K562 (cell line): ENCODE data around the gene PFKL. TPM values are rescaled to one million over a fixed set of nuclear protein-coding genes. Genes with fewer than 3 reads are reported as not detected.

Experiments used
- ATAC-seq: fragments of 200-7000 bp; cut with Tn5 transposase; 3 replicates; pipeline ENCODE4 v1.9.1; 2020; ENCODE audit warnings: moderate library complexity
- BruUV-seq: library from RNA; stranded (reverse); fragments of 400-500 nt; replicated peaks from 2 replicates; lab custom pipeline; 2021; lab: Mats Ljungman, UMichigan
- CTCF ChIA-PET: fragments of 300-600 bp; formaldehyde crosslinking; extraction: SDS; loops from one replicate; lab custom pipeline; 2021; ENCODE audit warnings: low intra/inter-chr PET ratio; lab: Yijun Ruan, JAX
- POLR2A ChIA-PET: fragments of 300-600, 350-650 bp; sonication (Branson Sonifier 250); formaldehyde crosslinking; extraction: SDS; loops from one replicate; lab custom pipeline; 2021; ENCODE audit warnings: antibody characterized with exemption, inconsistent platforms; lab: Yijun Ruan, JAX
- DNase-seq, 4 experiments: peaks; one replicate each; pipeline versions ENCODE4 v3.0.0 to v3.0.0-alpha.2; 2011 to 2018; ENCODE audit warnings: low spot score in 3 of 4, mixed read lengths in 3 of 4; ENCODE audit errors: extremely low read depth in 1 of 4
- FAIRE-seq: peaks from 2 replicates; lab custom pipeline; 2011; peaks lifted over from hg19 to GRCh38; lab: Jason Lieb, UNC
- H2AFZ ChIP-seq: 2 replicates; pipeline ENCODE4 v1.6.0; 2011; ENCODE audit warnings: low read depth, low read length, control low read depth, inconsistent platforms
- H3K27ac ChIP-seq: fragments of 200-600 bp; 3 replicates; pipeline ENCODE4 v1.8.0; 2011; ENCODE audit warnings: low read depth, mild to moderate bottlenecking, control low read depth, inconsistent platforms, low read length, moderate library complexity, mixed read lengths; ENCODE audit errors: extremely low read depth
- H3K27me3 ChIP-seq, 2 experiments: fragments of 300-600 bp in 1 of 2; 2 replicates in 1 of 2; 3 replicates in 1 of 2; pipeline versions ENCODE4 v1.6.0 to v1.8.0; 2011; ENCODE audit warnings: inconsistent platforms in 2 of 2, low read length in 2 of 2, mild to moderate bottlenecking in 1 of 2, mixed read lengths in 1 of 2, moderate library complexity in 1 of 2; ENCODE audit not compliant: control insufficient read depth in 2 of 2, insufficient read depth in 2 of 2
- H3K36me3 ChIP-seq: fragments of 300-600 bp; 3 replicates; pipeline ENCODE4 v1.8.0; 2011; ENCODE audit warnings: mild to moderate bottlenecking, low read length, inconsistent platforms; ENCODE audit not compliant: control insufficient read depth, insufficient read depth
- H3K4me1 ChIP-seq, 2 experiments: fragments of 200-600 bp in 1 of 2; replicated peaks in 1 of 2; 2 replicates in 1 of 2; 3 replicates in 1 of 2; pipeline versions ENCODE4 v1.5.1 to v1.8.0; 2011; ENCODE audit warnings: inconsistent platforms in 2 of 2, low read length in 2 of 2, mild to moderate bottlenecking in 1 of 2, mixed read lengths in 1 of 2, moderate library complexity in 1 of 2; ENCODE audit not compliant: control insufficient read depth in 2 of 2, insufficient read depth in 2 of 2
- H3K4me2 ChIP-seq: 2 replicates; pipeline ENCODE4 v1.6.1; 2011; ENCODE audit warnings: low read length, control low read depth, inconsistent platforms, mixed read lengths; ENCODE audit not compliant: insufficient read depth
- H3K4me3 ChIP-seq: fragments of 200-600 bp; sonication (generic), shearing (Covaris generic); 2 replicates; pipeline ENCODE4 v1.5.1; 2016; ENCODE audit warnings: control low read depth, inconsistent platforms
- H3K79me2 ChIP-seq: fragments of 200-600 bp; 3 replicates; pipeline ENCODE4 v1.8.0; 2011; ENCODE audit warnings: low read length, inconsistent platforms; ENCODE audit not compliant: control insufficient read depth, insufficient read depth
- H3K9ac ChIP-seq, 2 experiments: 2 replicates each; pipeline versions ENCODE4 v1.6.0 to v1.6.1; 2011; ENCODE audit warnings: low read depth in 2 of 2, low read length in 2 of 2, control low read depth in 1 of 2, inconsistent platforms in 1 of 2, mild to moderate bottlenecking in 1 of 2, mixed read lengths in 1 of 2; ENCODE audit not compliant: insufficient read depth in 1 of 2
- H3K9me1 ChIP-seq: one replicate; pipeline ENCODE4 v1.6.0; 2011; ENCODE audit warnings: inconsistent platforms, mild to moderate bottlenecking, low read length, moderate library complexity; ENCODE audit not compliant: control insufficient read depth, insufficient read depth
- H3K9me3 ChIP-seq: replicated peaks from 2 replicates; pipeline ENCODE4 v1.5.1; 2011; ENCODE audit warnings: low read depth, low read length, inconsistent platforms; ENCODE audit not compliant: control insufficient read depth, insufficient read depth
- H4K20me1 ChIP-seq: replicated peaks from 2 replicates; pipeline ENCODE4 v1.6.1; 2011; ENCODE audit warnings: low read length, inconsistent platforms, mixed read lengths; ENCODE audit not compliant: control insufficient read depth, insufficient read depth
- ARID1B ChIP-seq: fragments of 450-650 bp; IDR thresholded peaks from 2 replicates; pipeline ENCODE4 v1.6.1; 2016; ENCODE audit warnings: antibody characterized with exemption, mild to moderate bottlenecking, inconsistent platforms
- BCLAF1 ChIP-seq, 2 experiments: fragments of 450-650 bp in 1 of 2; IDR thresholded peaks; 2 replicates each; pipeline ENCODE4 v1.6.1; 2011 to 2017; ENCODE audit warnings: low read depth in 2 of 2, antibody characterized with exemption in 1 of 2, borderline replicate concordance in 1 of 2, low read length in 1 of 2, mild to moderate bottlenecking in 1 of 2, mixed read lengths in 1 of 2; ENCODE audit not compliant: control insufficient read depth in 1 of 2
- BRD4 ChIP-seq: fragments of 200-600 bp; sonication (generic); IDR thresholded peaks from 2 replicates; pipeline ENCODE4 v1.6.1; 2017; ENCODE audit warnings: inconsistent platforms
- DMBX1 ChIP-seq: fragments of 250-450 bp; sonication (Bioruptor Pico); IDR thresholded peaks from 2 replicates; pipeline ENCODE4 v1.8.0; 2022; ENCODE audit warnings: inconsistent platforms, mild to moderate bottlenecking, moderate library complexity, borderline replicate concordance
- HIVEP1 ChIP-seq: fragments of 250-450 bp; sonication (Bioruptor Pico); IDR thresholded peaks from 2 replicates; pipeline ENCODE4 v1.4.0; 2020; ENCODE audit warnings: mild to moderate bottlenecking
- SAP30 ChIP-seq: fragments of 200-600 bp; sonication (generic); IDR thresholded peaks from 2 replicates; pipeline ENCODE4 v1.6.1; 2012; ENCODE audit warnings: borderline replicate concordance, low read depth, mild to moderate bottlenecking, moderate library complexity, low read length, control low read depth, inconsistent platforms; ENCODE audit not compliant: insufficient read depth, poor library complexity, severe bottlenecking
- SETDB1 ChIP-seq: IDR thresholded peaks from one replicate; pipeline ENCODE4 v1.6.1; 2012; ENCODE audit warnings: low read length, control low read depth, inconsistent platforms
- ZNF133 ChIP-seq: fragments of 250-450 bp; sonication (Bioruptor Pico); IDR thresholded peaks from 2 replicates; pipeline ENCODE4 v1.4.0; 2020; ENCODE audit warnings: mild to moderate bottlenecking
- ZNF41 ChIP-seq: fragments of 250-450 bp; sonication (Bioruptor Pico); conservative IDR thresholded peaks from 2 replicates; pipeline ENCODE4 v1.4.0; 2020; ENCODE audit warnings: mild to moderate bottlenecking
- ZNF431 ChIP-seq: sonication (generic); formaldehyde crosslinking; IDR thresholded peaks from 2 replicates; pipeline ENCODE4 v1.8.0; 2022; ENCODE audit warnings: mild to moderate bottlenecking, missing genetic modification reagents
- WGBS: fragments of 100-300 bp; shearing (Covaris generic); methylation state at CpG from one replicate; pipeline ENCODE4 v1.1.6; 2016; ENCODE audit warnings: low coverage, mixed read lengths; ENCODE audit not compliant: insufficient coverage; ENCODE audit errors: missing lambda C conversion rate; 5-methylcytosine and 5-hydroxymethylcytosine counted together
- in situ Hi-C: fragments of 300-500 bp; cut with MboI; formaldehyde crosslinking; loops from 4 replicates; pipeline ENCODE4 v1.15.0; 2018; ENCODE audit warnings: inconsistent platforms, mixed read lengths
- intact Hi-C: fragments of 100-400 bp; cut with micrococcal nuclease; formaldehyde crosslinking; loops from 2 replicates; pipeline ENCODE4 v1.14.2; 2022
- polyA plus RNA-seq, 8 experiments: library from polyadenylated mRNA; depleted of rRNA in 4 of 8; stranded (reverse) in 5 of 8; unstranded in 3 of 8; fragments of >200 nt; fragmentation: Nextera tagmentation in 2 of 8; fragmentation: Illumina TruSeq in 1 of 8; extraction: Ambion mirVana in 2 of 8; extraction: Trizol in 1 of 8; gene quantifications; 2 replicates each; pipeline versions ENCODE4 v1.2.1 to v1.2.3, GENCODE V29; 2011 to 2014; ENCODE audit warnings: inconsistent platforms in 1 of 8, missing spikeins in 1 of 8
- total RNA-seq, 7 experiments: library from RNA; depleted of rRNA in 6 of 7; stranded (reverse); fragments of >200 nt in 6 of 7; fragmentation: Illumina TruSeq in 2 of 7; extraction: Trizol in 2 of 7; gene quantifications; 2 replicates each; pipeline versions ENCODE4 v1.2.1 to v1.2.3, GENCODE V29; 2011 to 2021; ENCODE audit warnings: low replicate concordance in 1 of 7

PFKL gene
- total and polyA plus RNA-seq, 9 of the 15 experiments (the other 6 are each of a cell fraction or from before 2014, with no cell fraction given), result 1.1 to 124 (median 45.6) TPM

DNA sequence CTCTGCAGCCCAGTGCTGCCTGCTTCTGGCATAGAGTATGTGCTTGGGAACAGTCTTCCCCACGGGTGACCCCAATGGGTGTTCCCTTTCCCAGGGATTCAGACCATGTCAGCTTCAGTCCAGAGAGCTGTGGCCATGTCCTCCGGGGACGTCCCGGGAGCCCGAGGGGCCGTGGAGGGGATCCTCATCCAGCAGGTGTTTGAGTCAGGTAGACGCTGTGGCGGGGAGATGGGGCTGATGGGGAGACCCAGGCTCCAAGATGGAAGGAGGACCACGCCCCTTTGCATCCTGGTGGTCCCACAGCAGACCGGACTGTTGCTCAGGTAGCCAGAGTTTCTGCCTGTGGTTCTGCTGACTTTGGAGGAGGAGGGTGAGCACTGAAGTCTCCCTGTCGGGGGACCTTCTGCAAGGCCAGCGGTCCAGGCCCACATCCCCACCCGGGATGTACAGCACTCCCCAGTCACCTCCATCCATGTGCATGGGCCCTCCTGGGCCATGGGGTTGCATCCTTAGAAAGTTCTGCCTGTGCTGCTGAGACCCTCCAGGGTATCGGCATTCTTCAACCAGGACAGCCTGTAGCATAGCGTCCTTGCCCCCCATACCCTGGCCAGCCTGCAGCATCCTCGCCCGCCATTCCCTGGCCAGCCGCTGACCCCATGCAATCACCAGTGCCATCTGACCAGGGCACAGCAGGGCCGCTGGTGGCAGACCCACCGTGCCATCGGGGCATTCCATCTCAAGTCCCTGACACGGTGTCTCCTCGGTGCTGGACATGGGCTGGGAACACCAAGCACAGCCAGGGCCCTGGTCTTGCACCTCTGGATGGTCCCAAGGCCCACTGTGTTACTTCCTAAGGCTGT, 11.4 kb upstream of the PFKL start:
- Histone ChIP-seq H3K27ac (no peak overlapping the region), H2AFZ (no peak overlapping the region), H3K9me1 (peaks cover 3% of the 10 kb centered on the region), H3K27me3 (peaks cover 27 to 90% of the 10 kb centered on the region in 2 experiments; a peak in 4 of 5 replicates), H3K9me3 (no peaks in the 10 kb centered on the region)
- in situ Hi-C loops (loop anchor here (25.0 kb wide), 1 partner anchor 126 kb away; no protein-coding TSS in a partner anchor), intact Hi-C loops (no loop called here)
- TF ChIP-seq ZNF431 (CRISPR knock-in tag) (no peak), SAP30 (no peak), DMBX1 (CRISPR knock-in tag) (no peak), HIVEP1 (CRISPR knock-in tag) (no peak), BCLAF1 (IDR thresholded peaks at IDR 0.05; ENCODE audit: borderline replicate concordance in 1 of 2, control insufficient read depth in 1 of 2, low read depth in 2 of 2, low read length in 1 of 2) (no peak), ZNF41 (CRISPR knock-in tag) (no peak), BRD4 (no peak), ARID1B (no peak), ZNF133 (CRISPR knock-in tag) (no peak), SETDB1 (no peak)
- TF ChIP-seq, all 486 proteins: peak for 0
- peak overlapping the region in 1 of 2 experiments; percentile 26; a peak in 1 of 4 replicates for H3K9ac ChIP-seq
- POLR2A ChIA-PET, result interaction anchor here (0.6 kb wide), 1 partner anchor 12 kb away, joined by 3 read pairs; no protein-coding TSS in a partner anchor
- CTCF ChIA-PET, result no interaction called here
- H3K4me3 ChIP-seq, result no peak overlapping the region
- no peak for FAIRE-seq
- WGBS, result under 1% methylated on average over 23 of the region's 23 CpGs
- no peaks in the 10 kb centered on the region for H3K79me2 ChIP-seq
- no peak overlapping the region for H3K4me2 ChIP-seq
- H3K4me1 ChIP-seq, result peaks cover 0 to 62% of the 10 kb centered on the region in 2 experiments; a peak in 2 of 5 replicates
- no peak for DNase-seq
- ATAC-seq, result no peak
- BruUV-seq, result no TSS peak
- H4K20me1 ChIP-seq, result peaks cover 24% of the 10 kb centered on the region
- no peaks in the 10 kb centered on the region for H3K36me3 ChIP-seq
